Transverse colon (tissue), 4 donors: ENCODE data around the gene BLOC1S5. TPM values are rescaled to one million over a fixed set of nuclear protein-coding genes. Genes with fewer than 3 reads are reported as not detected.
"Not testable (repeated sequence)": the region's sequence is repeated elsewhere in the genome, so short reads cannot be mapped to it uniquely, and the experiment has no call there.

Experiments used
- DNase-seq: peaks from one replicate; pipeline ENCODE4 v3.0.0-alpha.2; 2019
- H3K27ac ChIP-seq, 4 donors: fragments of 200-600 bp; sonication (generic); 2 replicates each; pipeline ENCODE4 v1.5.1; 2016 to 2018; ENCODE audit warnings: inconsistent platforms in 4 of 4
- H3K27me3 ChIP-seq: fragments of 200-600 bp; sonication (generic); 2 replicates; pipeline ENCODE4 v1.5.1; 2017; ENCODE audit warnings: inconsistent platforms
- H3K36me3 ChIP-seq, 4 donors: fragments of 200-600 bp; sonication (generic); 2 replicates each; pipeline ENCODE4 v1.5.1; 2017 to 2019; ENCODE audit warnings: inconsistent platforms in 4 of 4
- H3K4me1 ChIP-seq, 4 donors: fragments of 200-600 bp; sonication (generic); 2 replicates each; pipeline ENCODE4 v1.5.1; 2017 to 2020; ENCODE audit warnings: inconsistent platforms in 4 of 4
- H3K4me3 ChIP-seq, 4 donors: fragments of 200-600 bp; sonication (generic); 1 replicate in 1 of 4; 2 replicates in 3 of 4; pipeline versions ENCODE4 v1.5.1 to v1.6.1; 2017 to 2019; ENCODE audit warnings: inconsistent platforms in 4 of 4
- H3K9me3 ChIP-seq, 2 donors: fragments of 200-600 bp; sonication (generic); 2 replicates each; pipeline ENCODE4 v1.5.1; 2017 to 2019; ENCODE audit warnings: inconsistent platforms in 2 of 2
- CTCF ChIP-seq, 5 experiments: fragments of 200-600 bp in 3 of 5; fragments of 450-650 bp in 2 of 5; sonication (generic) in 3 of 5; IDR thresholded peaks; 1 replicate in 2 of 5; 2 replicates in 3 of 5; pipeline ENCODE4 v1.5.1; 2016 to 2017; ENCODE audit warnings: antibody characterized with exemption in 5 of 5, inconsistent platforms in 3 of 5, mild to moderate bottlenecking in 2 of 5, moderate library complexity in 1 of 5
- EP300 ChIP-seq: sonication (generic); formaldehyde crosslinking; IDR thresholded peaks from one replicate; pipeline ENCODE4 v1.6.1; 2017; ENCODE audit warnings: antibody characterized with exemption, low read depth
- POLR2A ChIP-seq: fragments of 450-650 bp; IDR thresholded peaks from one replicate; pipeline ENCODE4 v1.6.1; 2016; ENCODE audit warnings: antibody characterized with exemption, mild to moderate bottlenecking, moderate library complexity
- POLR2AphosphoS5 ChIP-seq, 3 donors: sonication (generic); formaldehyde crosslinking; IDR thresholded peaks; one replicate each; pipeline ENCODE4 v1.6.1; 2016; ENCODE audit warnings: antibody characterized with exemption in 3 of 3
- WGBS, 2 donors: methylation state at CpG; one replicate each; pipeline ENCODE4 v1.1.5; 2018; ENCODE audit warnings: low coverage in 1 of 2; 5-methylcytosine and 5-hydroxymethylcytosine counted together
- in situ Hi-C, 4 donors: fragments of 200-750 bp; cut with MboI; loops; one replicate each; pipeline versions ENCODE4 v1.15.0 to v1.15.1; 2017; ENCODE audit warnings: low sequenced_read_pairs in 3 of 4, low pct_ligation_motif_present in 1 of 4, low pct_unique_long_range_greater_than_20kb in 1 of 4
- intact Hi-C: fragments of 100-400 bp; cut with DNase I; formaldehyde crosslinking; loops from one replicate; pipeline ENCODE4 v1.15.1; 2023; ENCODE audit warnings: low total_unique reads
- total RNA-seq, 4 donors: library from RNA; depleted of rRNA; stranded (reverse); fragments of >200 nt; gene quantifications; one replicate each; pipeline ENCODE4 v1.1.0, GENCODE V29; 2016

The BLOC1S5 gene
- total RNA-seq, 4 donors from 2014 or later = 2.0 to 12.7 (median 10.3) TPM

- in situ Hi-C loops (no loop called here), intact Hi-C loops (no loop called here)
- H3K27ac ChIP-seq = no peak overlapping the region
- H3K9me3 ChIP-seq = no peaks in the 10 kb centered on the region
- TF ChIP-seq EP300 (no peak), POLR2A (no peak), CTCF (IDR thresholded peaks at IDR 0.05) (no peak), POLR2AphosphoS5 (IDR thresholded peaks at IDR 0.05) (no peak)
- no peaks in the 10 kb centered on the region for H3K4me1 ChIP-seq
- no peak for DNase-seq
- no peak overlapping the region for H3K4me3 ChIP-seq
- no peaks in the 10 kb centered on the region for H3K27me3 ChIP-seq
- no peaks in the 10 kb centered on the region for H3K36me3 ChIP-seq
- WGBS, 2 donors = 87 to 97% methylated on average over 4 of the region's 4 CpGs
These were observed 6.9 kb downstream of the BLOC1S5 start for GRCh38 chr6:8057263-8057662.

- Histone ChIP-seq H3K27me3 (no peaks in the 10 kb centered on the region), H3K27ac (no peak overlapping the region), H3K9me3 (no peaks in the 10 kb centered on the region), H3K4me3 (no peak overlapping the region), H3K36me3 (no peaks in the 10 kb centered on the region), H3K4me1 (no peaks in the 10 kb centered on the region)
- TF ChIP-seq CTCF (IDR thresholded peaks at IDR 0.05) (no peak), EP300 (no peak), POLR2AphosphoS5 (IDR thresholded peaks at IDR 0.05) (no peak), POLR2A (no peak)
- 89 to 90% methylated on average over 2 of the region's 2 CpGs for WGBS, 2 donors
- intact Hi-C loops = no loop called here
- no peak for DNase-seq
- in situ Hi-C loops = no loop called here
These were observed 9.9 kb downstream of the BLOC1S5 start for GRCh38 chr6:8054276-8054675.

GRCh38 chr6:8047541-8048292 is 16.5 kb downstream of the BLOC1S5 start:
- intact Hi-C loops (no loop called here), in situ Hi-C loops (no loop called here)
- no peak overlapping the region for H3K4me3 ChIP-seq
- no peak overlapping the region for H3K27ac ChIP-seq
- 84 to 89% methylated on average over 2 to 3 of the region's 3 CpGs for WGBS, 2 donors
- no peaks in the 10 kb centered on the region for H3K9me3 ChIP-seq
- no peaks in the 10 kb centered on the region for H3K27me3 ChIP-seq
- H3K4me1 ChIP-seq = no peaks in the 10 kb centered on the region
- TF ChIP-seq POLR2AphosphoS5 (IDR thresholded peaks at IDR 0.05) (no peak), CTCF (IDR thresholded peaks at IDR 0.05) (no peak), POLR2A (no peak), EP300 (no peak)
- no peak for DNase-seq
- peaks cover 0 to 9% (median 0%) of the 10 kb centered on the region in 4 donors for H3K36me3 ChIP-seq

GRCh38 chr6:8045769-8046168 is 18.4 kb downstream of the BLOC1S5 start:
- intact Hi-C loops, in situ Hi-C loops, H3K27me3 ChIP-seq, H3K4me3 ChIP-seq, H3K27ac ChIP-seq, DNase-seq, H3K4me1 ChIP-seq, H3K9me3 ChIP-seq, H3K36me3 ChIP-seq: not testable (repeated sequence)
- WGBS, 2 donors = 91 to 100% methylated on average over 4 of the region's 4 CpGs

- Histone ChIP-seq H3K27ac (no peak overlapping the region), H3K36me3 (peaks cover 0 to 22% (median 6%) of the 10 kb centered on the region in 4 donors), H3K4me3 (no peak overlapping the region), H3K9me3 (no peaks in the 10 kb centered on the region), H3K27me3 (no peaks in the 10 kb centered on the region), H3K4me1 (no peaks in the 10 kb centered on the region)
- 62 to 100% methylated on average over 2 to 3 of the region's 3 CpGs for WGBS, 2 donors
- no peak for DNase-seq
- TF ChIP-seq POLR2AphosphoS5 (IDR thresholded peaks at IDR 0.05) (no peak), CTCF (IDR thresholded peaks at IDR 0.05) (no peak), POLR2A (no peak), EP300 (no peak)
- in situ Hi-C loops (no loop called here), intact Hi-C loops (no loop called here)
These were observed 21.0 kb downstream of the BLOC1S5 start for GRCh38 chr6:8043221-8043620.
